ENCODE results near the gene SERPINA7.
"Not testable (repeated sequence)": the region's sequence is repeated elsewhere in the genome, so short reads cannot be mapped to it uniquely, and the experiment has no call there.

Gene SERPINA7

GRCh38 chrX:106038625-106039024 lies at the start of gene SERPINA7:
TSS of gene SERPINA7 (minus strand) at chrX:106038727. CDS start at chrX:106037058, 1,669 bp downstream.
- H3K4me3 ChIP-seq (ENCODE audit: low read depth, low read length), result no peak within 1 kb of the TSS

- H3K4me3 ChIP-seq (ENCODE audit: low read depth, low read length), result no peak overlapping the region
These were observed 30.5 kb upstream of the SERPINA7 start for GRCh38 chrX:106069048-106069447.

GRCh38 chrX:106050054-106050453 lies 11.5 kb upstream of the SERPINA7 start:
- no peak overlapping the region for H3K4me3 ChIP-seq (ENCODE audit: low read depth, low read length)

GRCh38 chrX:106042296-106042695 lies 3.8 kb upstream of the SERPINA7 start:
- no peak overlapping the region for H3K4me3 ChIP-seq (ENCODE audit: low read depth, low read length)

GRCh38 chrX:106040861-106041260 lies 2.3 kb upstream of the SERPINA7 start:
- H3K4me3 ChIP-seq (ENCODE audit: low read depth, low read length), result no peak overlapping the region

- no peak overlapping the region for H3K4me3 ChIP-seq (ENCODE audit: low read depth, low read length)
These were observed 1.4 kb upstream of the SERPINA7 start for GRCh38 chrX:106039920-106040319.

- H3K4me3 ChIP-seq (ENCODE audit: low read depth, low read length), result no peak overlapping the region
These were observed 573 bp downstream of the SERPINA7 start for GRCh38 chrX:106037835-106038473.

GRCh38 chrX:106036716-106037115 lies 1.8 kb downstream of the SERPINA7 start:
- no peak overlapping the region for H3K4me3 ChIP-seq (ENCODE audit: low read depth, low read length)

GRCh38 chrX:106035064-106035463 lies 3.5 kb downstream of the SERPINA7 start:
- H3K4me3 ChIP-seq (ENCODE audit: low read depth, low read length), result no peak overlapping the region

GRCh38 chrX:106023947-106024346 lies 14.6 kb downstream of the SERPINA7 start:
- H3K4me3 ChIP-seq (ENCODE audit: low read depth, low read length), result no peak overlapping the region

- H3K4me3 ChIP-seq (ENCODE audit: low read depth, low read length), result no peak overlapping the region
These were observed 16.3 kb downstream of the SERPINA7 start for GRCh38 chrX:106022238-106022637.

GRCh38 chrX:106014119-106014775 lies 24.3 kb downstream of the SERPINA7 start:
- H3K4me3 ChIP-seq (ENCODE audit: low read depth, low read length), result no peak overlapping the region

- H3K4me3 ChIP-seq (ENCODE audit: low read depth, low read length), result no peak overlapping the region
These were observed 29.4 kb downstream of the SERPINA7 start for GRCh38 chrX:106009145-106009544.

GRCh38 chrX:106007815-106008214 lies 30.7 kb downstream of the SERPINA7 start:
- no peak overlapping the region for H3K4me3 ChIP-seq (ENCODE audit: low read depth, low read length)

GRCh38 chrX:106005684-106006083 lies 32.8 kb downstream of the SERPINA7 start:
- no peak overlapping the region for H3K4me3 ChIP-seq (ENCODE audit: low read depth, low read length)

- H3K4me3 ChIP-seq (ENCODE audit: low read depth, low read length), result not testable (repeated sequence)
These were observed 37.9 kb downstream of the SERPINA7 start for GRCh38 chrX:106000609-106001008.

GRCh38 chrX:106000203-106000602 lies 38.3 kb downstream of the SERPINA7 start:
- H3K4me3 ChIP-seq (ENCODE audit: low read depth, low read length), result no peak overlapping the region

GRCh38 chrX:105999294-105999693 lies 39.2 kb downstream of the SERPINA7 start:
- no peak overlapping the region for H3K4me3 ChIP-seq (ENCODE audit: low read depth, low read length)

- not testable (repeated sequence) for H3K4me3 ChIP-seq (ENCODE audit: low read depth, low read length)
These were observed 50.0 kb downstream of the SERPINA7 start for GRCh38 chrX:105988487-105988886.

Data from iPS-11a (cell line).